HEK293 (cell line): ENCODE measurements around the gene DLK2.

Experiments
- GLIS2 ChIP-seq: fragments of 450-650 bp; formaldehyde crosslinking; IDR thresholded peaks from 2 replicates; pipeline ENCODE4 v1.5.1; 2016; ENCODE audit warnings: missing biosample characterization, missing genetic modification characterization
- PRDM1 ChIP-seq: fragments of 450-650 bp; formaldehyde crosslinking; IDR thresholded peaks from 2 replicates; pipeline ENCODE4; 2016; ENCODE audit warnings: missing biosample characterization, missing genetic modification characterization
- SETDB1 ChIP-seq: IDR thresholded peaks from one replicate; pipeline ENCODE4 v1.6.1; 2017; ENCODE audit warnings: mild to moderate bottlenecking, low read length, moderate library complexity, mixed read lengths; ENCODE audit not compliant: insufficient read length
- ZFHX2 ChIP-seq: fragments of 450-650 bp; formaldehyde crosslinking; conservative IDR thresholded peaks from 2 replicates; pipeline ENCODE4 v1.5.1; 2016; ENCODE audit warnings: missing biosample characterization, missing genetic modification characterization
- ZIC2 ChIP-seq: fragments of 450-650 bp; formaldehyde crosslinking; IDR thresholded peaks from 2 replicates; pipeline ENCODE4 v1.5.1; 2016; ENCODE audit warnings: missing biosample characterization, missing genetic modification characterization
- ZNF121 ChIP-seq: fragments of 450-650 bp; formaldehyde crosslinking; IDR thresholded peaks from 2 replicates; pipeline ENCODE4 v1.5.1; 2016; ENCODE audit warnings: missing biosample characterization, missing genetic modification characterization
- ZNF324 ChIP-seq: fragments of 450-650 bp; formaldehyde crosslinking; IDR thresholded peaks from 2 replicates; pipeline ENCODE4 v1.5.1; 2016; ENCODE audit warnings: missing biosample characterization, missing genetic modification characterization
- ZNF48 ChIP-seq: fragments of 450-650 bp; formaldehyde crosslinking; IDR thresholded peaks from 2 replicates; pipeline ENCODE4 v1.5.1; 2016; ENCODE audit warnings: missing biosample characterization, missing genetic modification characterization
- ZNF555 ChIP-seq: fragments of 450-650 bp; formaldehyde crosslinking; conservative IDR thresholded peaks from 2 replicates; pipeline ENCODE4 v1.5.1; 2017; ENCODE audit warnings: missing biosample characterization, mild to moderate bottlenecking, missing genetic modification characterization, inconsistent platforms
- ZNF701 ChIP-seq: fragments of 450-650 bp; formaldehyde crosslinking; IDR thresholded peaks from 2 replicates; pipeline ENCODE4 v1.5.1; 2016; ENCODE audit warnings: missing biosample characterization, missing genetic modification characterization
- ZNF768 ChIP-seq: fragments of 450-650 bp; formaldehyde crosslinking; IDR thresholded peaks from 2 replicates; pipeline ENCODE4 v1.5.1; 2018; ENCODE audit warnings: missing biosample characterization, mild to moderate bottlenecking, missing genetic modification characterization
- TF ChIP-seq, protein P1 (sequence below): fragments of 450-650 bp; formaldehyde crosslinking; IDR thresholded peaks from 2 replicates; pipeline ENCODE4 v1.5.1; 2016; ENCODE audit warnings: missing biosample characterization, missing genetic modification characterization

DNA sequence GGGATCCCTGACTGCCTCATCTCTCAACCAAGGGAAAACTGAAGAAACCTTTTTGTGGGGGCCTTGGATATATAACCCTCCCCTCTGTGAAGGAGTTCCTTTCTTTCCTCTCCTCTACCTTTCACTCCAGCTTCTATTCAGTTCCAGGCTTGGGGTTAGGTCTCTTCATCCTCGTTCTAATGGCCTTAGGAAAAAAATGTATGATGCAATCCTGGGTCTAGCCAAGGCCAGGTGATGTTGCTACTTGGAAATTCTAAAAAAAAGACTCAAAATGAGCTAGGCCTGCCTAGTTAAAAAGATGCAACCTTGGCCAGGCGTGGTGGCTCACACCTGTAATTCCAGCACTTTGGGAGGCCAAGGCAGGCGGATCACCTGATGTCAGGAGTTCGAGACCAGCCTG is 20.4 kb downstream of the DLK2 start:
- TF ChIP-seq ZFHX2 (tag by site-specific recombination) (no peak), ZNF324 (tag by site-specific recombination) (no peak), PRDM1 (no peak), SETDB1 (no peak), ZNF768 (tag by site-specific recombination) (no peak), ZNF121 (tag by site-specific recombination) (no peak), ZIC2 (tag by site-specific recombination) (no peak), ZNF555 (tag by site-specific recombination) (no peak), ZNF48 (tag by site-specific recombination) (no peak), GLIS2 (tag by site-specific recombination) (no peak), ZNF701 (tag by site-specific recombination) (no peak)
- TF ChIP-seq, protein P1, sequence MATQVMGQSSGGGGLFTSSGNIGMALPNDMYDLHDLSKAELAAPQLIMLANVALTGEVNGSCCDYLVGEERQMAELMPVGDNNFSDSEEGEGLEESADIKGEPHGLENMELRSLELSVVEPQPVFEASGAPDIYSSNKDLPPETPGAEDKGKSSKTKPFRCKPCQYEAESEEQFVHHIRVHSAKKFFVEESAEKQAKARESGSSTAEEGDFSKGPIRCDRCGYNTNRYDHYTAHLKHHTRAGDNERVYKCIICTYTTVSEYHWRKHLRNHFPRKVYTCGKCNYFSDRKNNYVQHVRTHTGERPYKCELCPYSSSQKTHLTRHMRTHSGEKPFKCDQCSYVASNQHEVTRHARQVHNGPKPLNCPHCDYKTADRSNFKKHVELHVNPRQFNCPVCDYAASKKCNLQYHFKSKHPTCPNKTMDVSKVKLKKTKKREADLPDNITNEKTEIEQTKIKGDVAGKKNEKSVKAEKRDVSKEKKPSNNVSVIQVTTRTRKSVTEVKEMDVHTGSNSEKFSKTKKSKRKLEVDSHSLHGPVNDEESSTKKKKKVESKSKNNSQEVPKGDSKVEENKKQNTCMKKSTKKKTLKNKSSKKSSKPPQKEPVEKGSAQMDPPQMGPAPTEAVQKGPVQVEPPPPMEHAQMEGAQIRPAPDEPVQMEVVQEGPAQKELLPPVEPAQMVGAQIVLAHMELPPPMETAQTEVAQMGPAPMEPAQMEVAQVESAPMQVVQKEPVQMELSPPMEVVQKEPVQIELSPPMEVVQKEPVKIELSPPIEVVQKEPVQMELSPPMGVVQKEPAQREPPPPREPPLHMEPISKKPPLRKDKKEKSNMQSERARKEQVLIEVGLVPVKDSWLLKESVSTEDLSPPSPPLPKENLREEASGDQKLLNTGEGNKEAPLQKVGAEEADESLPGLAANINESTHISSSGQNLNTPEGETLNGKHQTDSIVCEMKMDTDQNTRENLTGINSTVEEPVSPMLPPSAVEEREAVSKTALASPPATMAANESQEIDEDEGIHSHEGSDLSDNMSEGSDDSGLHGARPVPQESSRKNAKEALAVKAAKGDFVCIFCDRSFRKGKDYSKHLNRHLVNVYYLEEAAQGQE (tag by site-specific recombination), result no peak
